Activated CD4-positive, alpha-beta T cell treated with anti-CD3 and anti-CD28 coated beads for 48 hours (primary cell): Measurements from ENCODE around the gene CBX6.

Experiments used
- DNase-seq: peaks from one replicate; pipeline ENCODE4 v3.0.0-alpha.2; 2020

CBX6 gene

DNA sequence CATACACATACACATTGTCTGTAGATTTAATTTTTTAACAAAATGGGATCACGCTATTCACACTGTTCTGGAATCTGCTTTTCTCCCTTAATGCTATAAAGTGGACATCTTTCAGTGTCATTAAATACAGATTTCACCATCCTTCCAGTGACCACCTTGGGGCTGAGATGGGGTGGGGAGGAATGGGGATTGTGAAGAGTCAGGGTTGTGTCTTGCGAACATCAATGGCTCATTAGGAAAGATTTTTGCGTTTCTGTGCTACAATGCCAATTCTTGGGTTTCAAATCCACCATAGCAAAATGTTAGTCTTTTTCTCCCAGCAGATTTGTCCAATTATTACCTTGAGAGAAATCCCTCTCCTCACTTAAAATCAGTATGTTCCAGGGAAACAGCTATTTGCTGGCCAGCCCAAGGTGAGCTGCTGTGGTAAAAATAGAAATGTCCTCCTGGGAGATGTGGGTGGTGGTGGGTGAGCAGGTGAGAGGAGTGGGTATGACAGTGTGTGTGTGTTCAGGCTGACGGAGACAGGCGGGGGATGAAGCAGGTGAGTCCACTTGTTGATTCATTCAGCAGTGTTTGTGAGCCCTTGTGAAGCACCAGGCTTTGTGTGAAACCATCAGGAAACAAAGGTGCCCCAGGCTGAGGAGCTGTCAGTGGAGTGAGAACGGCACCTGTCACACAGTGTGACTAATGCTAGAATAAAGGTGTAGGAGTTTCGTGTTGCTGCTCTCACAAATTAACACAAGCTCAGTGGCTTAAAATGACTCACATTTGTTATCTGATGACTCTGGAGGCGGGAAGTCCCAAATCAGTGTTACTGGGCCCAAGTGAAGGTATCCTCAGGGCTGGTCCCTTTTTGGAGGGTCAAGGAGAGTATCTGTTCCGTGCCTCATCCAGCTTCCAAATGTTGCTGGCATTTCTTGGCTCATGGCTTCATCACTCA is 1.7 kb upstream of the CBX6 start:
- DNase-seq: peak; percentile 84

DNA sequence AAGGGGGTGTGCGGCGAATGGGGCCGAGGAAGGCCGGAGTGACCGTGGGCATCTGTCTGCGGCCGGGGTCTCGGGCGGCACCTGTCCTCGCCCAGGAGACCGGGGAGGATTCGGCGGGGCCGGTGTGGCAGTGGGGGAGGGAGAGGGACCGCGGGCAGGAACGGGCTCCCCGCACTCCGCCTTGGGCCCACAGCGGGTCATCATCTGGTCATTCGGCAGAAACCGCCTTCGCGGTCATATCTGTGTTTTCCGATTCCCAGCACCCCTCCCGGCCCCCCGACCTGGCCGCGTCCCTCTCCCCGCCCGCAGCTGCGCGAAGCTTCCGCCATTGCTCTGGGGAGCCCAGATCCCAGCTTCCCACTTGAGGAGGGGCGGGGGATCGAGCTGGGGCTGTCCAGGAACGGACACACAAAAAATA is 824 bp upstream of the CBX6 start:
- no peak for DNase-seq

DNA sequence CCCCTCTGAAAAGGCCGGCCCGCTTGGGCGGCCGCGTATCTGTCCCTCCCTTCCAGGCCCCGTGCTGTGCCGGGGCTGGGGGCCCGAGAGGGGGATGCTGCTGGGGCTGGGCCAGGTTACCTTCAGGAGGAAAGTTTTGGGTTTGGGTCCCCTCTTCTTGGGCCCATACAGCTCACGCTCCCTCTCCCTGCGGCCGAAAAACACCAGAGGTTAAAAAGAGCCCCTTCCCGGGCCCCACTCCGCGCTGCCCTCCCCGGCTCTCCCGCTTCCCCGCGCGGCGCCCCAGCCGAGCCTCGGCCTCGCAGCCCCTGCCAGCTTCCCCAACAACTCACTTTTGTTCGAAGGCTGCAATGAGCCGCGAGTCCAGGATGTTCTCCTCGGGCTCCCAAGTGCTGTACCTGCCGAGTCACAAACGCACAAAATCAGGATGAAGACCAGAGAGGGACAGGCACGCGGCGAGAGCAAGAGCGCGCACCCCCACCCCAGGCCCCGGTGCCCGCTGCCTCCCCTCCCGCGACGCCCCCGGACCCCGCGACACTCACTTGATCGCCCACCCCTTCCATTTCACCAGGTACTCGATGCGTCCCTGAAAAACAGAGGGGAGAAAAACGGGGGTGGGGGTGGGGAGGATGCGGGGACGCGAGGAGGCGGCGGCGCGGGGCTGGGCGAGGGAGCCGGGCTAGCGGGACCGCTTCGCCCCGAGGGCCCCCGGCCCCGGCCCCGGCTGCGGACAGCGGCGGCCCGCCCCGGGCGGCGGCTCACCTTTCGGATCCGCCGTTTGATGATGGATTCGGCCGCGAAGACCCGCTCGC is 450 bp downstream of the CBX6 start:
- peak; percentile 46 for DNase-seq

DNA sequence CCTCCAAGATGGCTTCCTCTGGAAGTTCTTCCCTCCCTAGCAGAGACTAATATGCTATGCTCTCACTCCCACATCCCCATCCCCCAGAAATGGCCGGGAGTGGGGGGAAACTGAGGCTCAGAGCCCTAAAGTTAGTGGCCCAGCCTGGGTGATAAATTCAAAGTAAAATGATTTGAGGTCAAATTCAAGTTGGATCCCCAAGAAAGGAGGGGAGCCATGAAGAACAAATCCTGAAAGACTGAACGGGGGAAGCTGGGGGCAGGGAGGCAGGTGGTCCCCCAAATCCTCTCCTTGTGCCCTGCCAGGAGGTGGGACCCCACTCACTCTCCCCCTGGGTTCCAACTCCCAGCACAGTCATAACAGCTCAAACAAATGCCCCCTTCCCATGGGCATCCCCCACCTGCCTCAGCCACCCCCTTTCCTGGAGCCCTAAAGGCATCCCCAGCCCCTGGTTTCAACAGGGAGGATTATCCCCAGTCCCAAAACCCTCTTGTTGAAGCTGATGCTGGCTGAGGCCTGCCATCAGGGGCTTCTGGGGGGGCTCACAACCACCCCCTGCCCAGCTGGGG is 1.1 kb downstream of the CBX6 start:
- DNase-seq: no peak

DNA sequence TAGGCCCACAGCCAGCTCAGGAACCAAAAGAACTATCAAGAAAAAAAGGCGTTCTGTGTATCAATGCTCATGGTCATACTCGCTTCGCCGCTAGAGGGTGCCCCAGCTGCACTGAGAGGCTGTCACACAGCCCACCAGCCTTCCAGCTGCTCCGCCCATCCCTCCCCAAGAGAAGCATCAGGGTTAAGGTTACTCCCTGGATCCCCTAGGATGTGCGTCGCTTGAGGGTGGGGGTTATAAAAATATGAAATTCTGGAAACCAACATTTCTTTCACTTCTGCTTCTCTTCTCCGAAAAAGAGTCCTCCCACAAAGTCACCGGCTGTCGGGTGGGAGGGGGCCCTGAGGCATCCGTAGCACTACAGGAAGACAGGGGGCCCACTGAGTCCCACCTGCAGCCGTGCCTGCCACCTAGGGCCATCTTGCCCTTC is 1.7 kb downstream of the CBX6 start:
- DNase-seq: peak; percentile 94

DNA sequence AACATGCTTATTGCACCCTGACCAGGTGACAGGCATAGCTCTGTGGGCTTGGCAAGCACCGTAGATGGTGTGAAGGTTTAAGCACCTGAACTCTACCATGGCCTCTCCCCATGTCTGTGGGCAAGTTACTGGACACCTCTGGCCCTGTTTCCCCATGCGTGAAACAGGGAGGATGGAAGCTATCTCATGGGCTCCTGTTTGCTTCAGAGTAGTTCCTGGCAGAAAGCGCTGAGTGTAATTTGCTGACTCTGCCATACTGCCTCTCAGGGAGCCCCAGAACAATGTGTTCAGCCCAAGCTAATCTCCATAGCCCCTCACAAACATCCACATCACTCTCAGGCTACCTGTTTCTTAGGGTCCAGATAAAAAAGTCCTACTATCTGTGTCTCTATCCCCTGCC is 2.4 kb downstream of the CBX6 start:
- DNase-seq: no peak

DNA sequence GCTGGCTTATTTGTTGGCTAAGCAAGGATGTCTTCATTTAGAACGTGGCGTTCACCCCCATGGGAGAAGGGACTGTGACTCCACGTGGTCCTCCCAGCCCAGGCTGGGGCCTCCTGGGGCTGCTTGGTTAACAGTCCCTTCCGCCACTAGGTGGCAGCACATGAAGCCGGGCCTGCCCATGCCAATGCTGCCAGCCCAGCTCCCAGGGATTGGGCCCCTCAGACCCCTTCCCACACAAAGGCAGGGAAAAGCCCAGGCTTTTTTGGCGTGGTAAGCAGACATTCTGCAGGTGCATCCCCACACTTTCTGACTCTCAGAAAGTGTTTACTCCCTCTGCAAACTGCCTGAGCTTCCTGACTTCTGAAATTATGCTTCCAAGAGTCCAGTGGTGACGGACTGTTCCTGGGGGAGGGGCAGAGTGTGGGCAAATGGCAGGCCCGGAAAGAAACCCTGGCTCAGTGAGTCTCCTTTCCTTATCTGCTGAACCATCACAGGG is 3.1 kb downstream of the CBX6 start:
- peak; percentile 92 for DNase-seq

DNA sequence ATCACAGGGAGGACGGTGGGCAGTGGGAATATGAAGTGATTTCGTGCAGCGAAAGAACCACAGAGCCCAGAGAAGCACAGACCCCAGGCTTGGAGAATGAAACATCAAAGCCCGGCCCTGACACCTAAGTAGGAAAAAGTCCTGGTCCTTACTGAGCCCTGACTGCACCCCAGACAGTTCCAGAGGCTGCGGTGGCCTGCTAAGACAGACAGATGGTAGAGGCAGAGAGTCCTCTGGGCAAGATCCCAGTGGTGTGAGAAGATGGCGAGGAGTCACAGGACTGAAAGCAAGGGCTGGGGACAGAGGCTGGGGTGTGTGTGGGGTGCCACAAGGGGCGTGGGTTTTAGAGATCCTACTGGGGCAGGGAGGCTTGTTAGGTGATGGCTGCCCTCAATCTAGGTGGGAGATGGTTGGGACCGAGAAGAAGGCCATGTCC is 3.7 kb downstream of the CBX6 start:
- no peak for DNase-seq

DNA sequence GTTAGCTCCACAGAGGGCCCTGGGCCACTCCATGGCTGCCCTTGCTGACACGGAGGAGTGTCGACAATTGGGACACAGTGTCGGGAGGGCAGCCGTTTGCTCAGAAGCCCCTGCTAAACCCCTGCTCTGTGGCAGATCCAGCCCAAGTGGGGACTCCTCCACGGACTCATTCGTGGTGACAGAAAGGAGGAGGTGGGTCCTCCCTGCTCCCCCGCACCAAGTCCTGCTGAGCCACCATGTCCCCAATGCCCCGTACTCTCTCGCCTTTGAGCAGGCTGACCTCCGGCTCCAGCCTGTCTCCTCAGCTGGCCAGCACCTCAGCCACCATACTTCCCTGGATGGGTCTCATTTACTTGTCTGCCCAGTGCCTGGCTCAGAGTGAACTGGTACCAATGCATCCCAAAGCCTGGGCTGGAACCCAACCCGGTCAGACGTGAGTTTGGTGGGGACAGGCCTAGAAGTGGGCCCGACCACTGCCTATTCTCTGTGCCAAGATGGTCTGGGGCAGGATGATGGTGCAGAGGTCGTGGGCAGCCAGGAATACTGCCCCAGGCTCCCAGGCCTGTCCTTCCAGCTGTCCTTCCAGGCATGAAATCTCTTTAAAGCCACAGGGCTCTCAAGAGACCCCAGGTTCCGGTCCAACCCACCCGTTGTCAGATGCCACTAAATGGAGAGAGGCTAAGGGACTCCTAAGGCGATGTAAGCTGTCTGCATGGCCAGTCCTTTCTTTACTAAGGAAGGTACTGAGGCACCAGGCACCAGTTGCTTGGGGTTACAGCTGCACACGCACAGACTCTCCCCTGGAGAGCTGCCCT is 4.3 kb downstream of the CBX6 start:
- DNase-seq: no peak

DNA sequence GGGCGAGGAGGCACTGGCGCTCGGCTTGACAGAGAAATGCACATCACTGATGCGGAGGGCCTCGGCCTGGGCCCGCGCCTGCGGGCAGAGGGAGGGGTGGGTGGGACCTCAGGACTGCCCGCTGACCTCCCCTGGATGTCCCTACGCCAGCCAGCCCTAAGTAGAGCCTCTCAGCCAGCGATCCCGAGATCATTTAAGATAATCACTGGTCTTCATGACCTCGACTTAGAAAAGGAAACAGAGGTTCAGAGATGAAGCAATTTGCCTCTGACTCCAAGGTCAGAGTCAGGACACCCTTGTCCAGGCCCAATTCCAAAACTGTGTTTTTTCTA is 4.9 kb downstream of the CBX6 start:
- no peak for DNase-seq

DNA sequence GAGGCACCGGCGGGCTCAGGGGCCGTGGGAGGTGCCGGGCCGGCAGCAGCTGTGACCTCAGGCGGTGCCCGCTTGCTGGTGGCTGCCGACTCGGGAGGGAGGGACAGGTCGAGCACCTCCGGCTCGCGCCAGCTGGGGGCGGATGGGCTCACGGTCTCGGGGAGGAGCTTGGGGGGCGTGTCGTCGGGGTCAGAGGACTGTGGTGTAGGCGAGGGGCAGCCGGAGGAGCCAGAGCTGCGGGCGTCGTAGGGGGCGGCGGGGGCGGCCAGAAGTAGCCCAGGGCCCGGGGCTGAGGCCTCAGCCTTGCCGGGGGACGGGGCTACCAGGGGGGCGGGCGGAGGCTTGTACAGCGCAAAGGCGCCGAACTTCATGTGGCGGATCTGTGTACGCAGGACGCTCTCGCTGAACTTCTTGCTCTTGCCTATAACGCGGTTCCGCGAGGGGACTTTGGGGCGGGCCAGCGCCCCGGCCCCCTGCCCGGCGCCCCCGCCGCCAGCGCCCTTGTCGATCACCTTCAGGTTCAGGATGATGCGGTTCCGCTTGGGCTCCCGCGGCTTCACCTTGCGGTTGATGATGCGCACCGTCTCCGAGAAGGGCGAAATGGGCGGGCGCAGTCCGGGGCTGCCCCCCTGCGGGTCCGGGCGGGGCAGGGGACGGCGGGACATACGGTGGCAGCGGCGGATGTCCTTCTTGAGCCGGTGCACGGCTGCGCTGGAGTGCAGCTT is 5.5 kb downstream of the CBX6 start:
- DNase-seq: no peak

DNA sequence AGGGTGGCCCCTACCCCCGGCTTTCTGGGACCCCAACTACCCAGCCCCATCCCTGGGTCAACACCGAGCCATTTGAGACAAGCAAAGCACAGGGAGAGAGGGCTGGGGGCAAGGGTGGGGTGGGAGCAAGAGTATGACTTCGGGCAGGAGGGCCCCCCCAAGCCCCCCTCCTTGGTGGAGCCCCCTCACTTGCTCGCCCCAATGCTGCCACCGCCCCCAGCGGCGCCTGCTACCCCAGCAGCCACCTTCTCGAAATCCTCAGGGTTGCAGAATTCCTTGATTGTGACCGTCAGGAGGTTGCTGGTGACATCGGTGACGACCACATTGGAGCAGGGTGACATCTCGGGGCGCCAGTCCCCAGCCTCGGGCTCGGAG is 6.0 kb downstream of the CBX6 start:
- DNase-seq: no peak

DNA sequence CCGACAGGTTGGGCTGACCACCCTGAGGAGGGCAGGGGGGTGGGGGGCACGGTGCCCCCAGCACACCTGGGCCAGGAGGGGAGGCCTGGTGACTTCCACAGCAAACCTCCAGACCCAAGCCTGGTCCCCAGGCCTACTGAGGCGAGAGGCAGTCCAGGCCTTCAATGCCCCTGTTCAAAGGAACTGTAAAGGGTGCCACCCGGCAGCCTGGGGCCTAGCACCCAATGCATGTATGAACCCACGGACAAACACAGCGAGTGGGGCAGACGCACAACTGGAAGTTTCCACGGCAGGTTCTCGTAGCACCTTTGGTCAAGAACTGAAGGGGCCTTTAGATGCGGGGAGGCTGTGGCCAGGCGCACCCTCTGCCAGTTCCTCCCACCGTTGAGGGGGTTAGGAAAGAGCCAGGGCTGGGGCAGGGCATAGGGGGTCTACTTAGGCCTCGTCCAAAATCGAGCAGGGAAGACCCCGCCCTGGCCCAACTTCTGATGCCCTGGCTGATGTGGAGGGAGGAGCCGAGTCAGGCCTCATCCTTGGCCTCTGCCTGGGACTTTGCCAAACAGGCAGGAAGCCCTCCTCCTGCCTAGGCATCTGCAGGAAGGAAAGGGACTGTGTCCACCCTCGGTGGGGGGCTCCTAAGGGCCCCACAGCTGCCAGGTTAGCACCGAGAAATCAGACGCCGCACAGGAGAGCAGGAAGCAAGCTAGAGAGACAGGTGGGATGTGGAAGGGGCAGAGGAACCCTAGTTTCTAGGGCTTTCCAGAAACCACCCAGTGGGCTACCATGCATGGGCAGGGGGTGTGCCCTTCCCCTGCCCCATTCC is 6.6 kb downstream of the CBX6 start:
- DNase-seq: no peak

DNA sequence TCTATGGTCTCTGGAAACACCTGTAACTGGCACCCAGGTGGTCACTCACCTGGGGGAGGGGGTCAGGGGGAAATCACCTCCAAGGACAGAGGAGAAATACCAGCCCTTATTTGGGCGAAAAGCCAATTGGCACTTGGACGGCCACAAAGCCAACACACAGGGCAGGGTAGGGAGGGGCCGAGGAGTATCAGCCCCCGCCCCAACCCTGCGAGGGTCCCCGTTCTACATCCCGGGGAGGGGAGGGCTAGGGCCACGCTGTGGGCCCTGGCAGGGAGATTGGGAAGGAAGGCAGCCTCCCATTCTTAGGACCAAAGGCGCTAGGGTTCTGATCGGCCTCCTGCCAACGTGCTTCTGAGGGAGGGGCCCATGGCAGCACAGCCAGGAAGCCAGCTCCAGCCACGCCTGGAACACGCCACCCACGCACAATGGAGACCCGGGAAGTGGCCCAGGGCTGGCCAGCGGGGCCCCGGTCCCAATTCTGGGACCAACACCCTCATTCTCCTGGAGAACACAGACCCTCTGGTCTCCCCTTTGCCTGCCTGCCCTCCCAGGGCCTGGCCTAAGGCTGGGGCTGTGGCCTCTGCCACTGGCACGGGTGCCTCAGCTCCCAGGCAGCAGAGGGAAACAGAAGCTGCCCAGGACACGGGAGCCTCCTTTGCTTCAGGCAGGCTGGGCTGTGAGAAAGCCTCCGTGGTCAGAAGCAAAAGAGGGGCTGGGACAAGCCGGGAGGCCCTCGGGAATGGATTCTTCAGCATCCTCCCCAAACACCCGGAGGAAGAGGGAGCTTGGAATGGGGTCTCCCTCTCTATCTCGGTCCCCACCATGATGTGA is 7.4 kb downstream of the CBX6 start:
- no peak for DNase-seq

DNA sequence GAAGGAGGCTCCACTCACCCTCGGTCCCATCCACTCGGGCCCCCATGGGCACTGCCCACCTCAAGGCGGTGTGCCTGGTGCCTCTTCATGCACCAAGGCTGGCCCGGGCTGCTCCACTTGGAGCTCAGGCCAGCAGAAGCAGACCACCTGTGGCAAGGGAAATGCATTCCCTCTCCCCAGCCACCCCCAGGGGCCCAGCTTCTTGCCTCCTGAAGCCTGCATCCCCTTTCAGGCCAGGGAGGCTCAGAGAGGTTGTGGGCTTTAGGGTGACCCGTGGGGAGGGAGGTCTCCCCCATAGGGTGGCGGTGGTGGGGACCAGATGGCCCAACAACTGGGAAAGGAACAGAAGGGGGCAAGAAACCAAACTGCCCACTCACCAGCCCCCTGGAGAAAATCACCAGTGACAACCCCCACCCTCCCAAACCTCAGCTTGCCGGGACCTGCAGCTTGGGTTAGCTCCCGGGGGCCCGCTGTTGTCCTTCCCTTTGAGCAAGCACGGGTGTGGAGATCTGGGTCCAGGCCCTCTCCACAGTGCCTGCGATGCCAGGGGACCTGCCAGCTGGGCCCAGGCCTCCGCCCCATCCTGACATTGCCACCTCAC is 8.4 kb downstream of the CBX6 start:
- no peak for DNase-seq

DNA sequence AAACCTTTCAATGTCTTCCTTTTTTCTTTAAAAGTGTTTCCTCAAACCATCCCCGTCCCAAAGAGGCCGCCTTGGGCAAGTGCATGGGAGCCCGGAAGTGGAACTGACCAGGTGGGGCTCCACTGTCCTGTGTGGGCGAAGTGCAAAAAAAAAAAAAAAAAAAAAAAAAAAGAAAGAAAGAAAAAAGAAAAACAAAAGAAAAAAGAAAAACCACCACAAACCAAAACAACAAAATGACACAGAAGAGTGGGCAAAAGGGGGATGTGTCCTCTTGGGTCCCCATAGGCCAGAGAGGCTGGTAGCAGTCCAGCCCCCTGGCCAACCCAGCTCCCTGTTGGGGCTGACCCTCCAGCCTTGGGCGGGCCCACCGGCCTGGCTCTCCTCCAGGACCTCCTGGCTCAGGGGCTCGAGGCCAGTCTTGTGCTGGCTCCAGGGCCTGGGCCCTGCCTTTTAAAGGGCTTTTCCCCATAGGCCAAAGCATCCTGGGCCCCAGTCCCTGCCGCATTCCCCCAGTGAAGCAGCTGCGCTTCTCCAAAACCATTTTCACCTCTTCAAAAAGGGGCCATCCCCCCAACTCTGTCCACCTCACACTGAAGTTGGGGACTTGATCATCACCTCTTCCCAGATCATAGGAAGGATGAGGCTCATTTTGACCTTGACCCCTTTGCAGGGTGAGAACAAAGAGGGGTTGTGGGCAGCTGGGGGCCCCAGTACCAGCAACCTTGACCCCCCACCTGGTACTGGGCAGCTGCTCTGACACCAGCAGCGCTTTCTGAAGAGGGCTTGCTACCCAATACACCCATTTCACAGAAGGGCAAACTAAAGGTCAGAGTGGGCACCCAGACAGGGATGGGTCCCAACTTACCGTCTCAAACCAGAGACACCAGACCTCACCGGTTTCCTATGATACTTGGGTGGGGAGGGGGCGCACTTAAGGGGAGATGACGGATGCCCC is 9.4 kb downstream of the CBX6 start:
- no peak for DNase-seq

DNA sequence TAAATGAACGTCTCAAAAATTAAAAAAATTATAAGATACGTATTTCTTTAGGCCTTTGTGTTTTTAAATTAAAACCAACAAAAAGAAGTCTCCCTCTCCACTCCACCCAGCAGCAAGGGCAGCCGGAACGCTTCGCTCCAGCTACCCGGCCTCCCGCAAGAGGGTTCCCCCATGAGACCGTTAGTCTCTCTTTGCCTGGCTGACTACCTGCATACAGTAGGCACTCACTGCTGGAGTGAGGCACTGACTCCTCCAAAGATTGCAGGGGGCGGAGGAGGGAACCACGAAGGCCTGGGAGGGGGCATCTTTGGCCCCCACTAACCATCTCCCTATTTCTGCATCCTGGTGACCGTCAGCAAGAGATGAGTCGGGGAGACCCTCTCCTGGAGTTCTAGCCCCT is 10.1 kb downstream of the CBX6 start:
- no peak for DNase-seq

DNA sequence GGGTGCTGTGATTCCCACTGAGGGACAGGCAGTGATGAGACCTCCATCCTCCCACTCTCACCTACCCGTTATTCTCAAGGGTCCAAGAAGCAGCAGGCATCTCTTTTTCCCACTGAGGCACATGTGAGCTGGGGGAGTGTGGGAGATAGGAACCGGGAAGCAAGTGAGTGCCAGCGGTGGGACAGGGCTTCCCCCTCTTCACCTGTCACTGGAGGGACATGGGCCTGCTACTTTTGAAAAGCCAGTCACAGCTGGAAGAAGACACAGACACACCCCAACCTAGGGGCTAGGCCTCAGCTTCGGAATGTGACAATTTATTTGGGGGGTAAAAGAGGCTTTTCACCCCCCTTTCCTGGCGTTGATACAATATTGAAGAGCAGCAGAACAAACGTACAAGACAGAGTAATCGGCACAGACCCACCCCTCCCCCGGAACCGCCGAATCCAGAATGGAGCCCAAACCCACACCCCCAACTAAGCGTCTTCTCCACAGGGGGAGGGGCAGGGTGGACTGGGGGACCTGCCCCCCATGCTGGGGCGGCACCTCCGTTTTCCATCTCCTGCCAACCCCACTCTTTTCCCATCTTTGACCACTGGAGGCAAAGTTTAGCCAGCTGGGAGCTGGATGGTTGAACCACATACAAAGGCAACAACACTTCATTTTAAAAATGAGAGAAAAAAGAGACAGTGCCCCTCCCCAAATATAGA is 10.7 kb downstream of the CBX6 start:
- DNase-seq: no peak
